Activated T-cell treated with anti-CD3 and anti-CD28 coated beads, Interleukin-2, amount 50 U/mL, for 4 hours (primary cell): ENCODE measurements around the gene SRD5A2. TPM values are rescaled to one million over a fixed set of nuclear protein-coding genes. Genes with fewer than 3 reads are reported as not detected.

Experiments
- ATAC-seq, 2 donors: fragments of 200-7000 bp; cut with Tn5 transposase; one replicate each; pipeline ENCODE4 v1.10.0; 2021
- DNase-seq: peaks from one replicate; pipeline ENCODE4 v3.0.0-alpha.2; 2020
- H3K27me3 Mint-ChIP-seq: one replicate; pipeline ENCODE4 v1.8.0; 2021; ENCODE audit warnings: low read depth, mixed read lengths
- H3K36me3 Mint-ChIP-seq: one replicate; pipeline ENCODE4 v1.8.0; 2022; ENCODE audit warnings: mixed read lengths; ENCODE audit not compliant: insufficient read depth
- H3K4me1 Mint-ChIP-seq: one replicate; pipeline ENCODE4 v1.8.0; 2021; ENCODE audit warnings: low read depth, mixed read lengths
- H3K4me3 Mint-ChIP-seq: one replicate; pipeline ENCODE4 v1.8.0; 2021; ENCODE audit warnings: mild to moderate bottlenecking, moderate library complexity, mixed read lengths
- H3K9me3 Mint-ChIP-seq: one replicate; pipeline ENCODE4 v1.8.0; 2021; ENCODE audit warnings: mixed read lengths
- total RNA-seq, 3 donors: library from RNA; stranded (reverse); gene quantifications; one replicate each; pipeline ENCODE4 v1.2.1, GENCODE V29; 2021

Gene SRD5A2
- total RNA-seq, 3 donors from 2014 or later, result not detected

DNA sequence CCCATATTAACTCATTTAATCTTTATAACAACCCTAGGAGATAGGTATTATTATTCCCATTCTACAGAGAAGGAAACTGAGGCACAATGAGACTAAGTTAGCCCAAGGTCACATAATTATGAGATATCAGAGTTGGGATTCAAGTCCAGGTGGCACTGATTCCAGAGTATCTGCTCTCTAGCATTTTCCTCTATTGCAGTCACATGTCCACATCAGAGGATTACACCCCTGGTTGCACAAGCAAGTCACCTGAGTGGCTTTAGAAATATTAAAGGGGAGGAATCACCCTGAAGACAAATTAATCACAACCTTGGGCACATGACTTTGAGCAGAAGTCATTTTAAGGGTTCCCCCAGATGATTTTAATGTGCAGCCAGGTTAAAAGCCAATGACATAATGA, 23.8 kb downstream of the SRD5A2 start:
- no peak overlapping the region for H3K4me3 Mint-ChIP-seq
- H3K27me3 Mint-ChIP-seq, result peaks cover 2% of the 10 kb centered on the region
- H3K36me3 Mint-ChIP-seq, result no peaks in the 10 kb centered on the region
- H3K9me3 Mint-ChIP-seq, result peaks cover 23% of the 10 kb centered on the region
- no peaks in the 10 kb centered on the region for H3K4me1 Mint-ChIP-seq
- no peak for ATAC-seq
- no peak for DNase-seq

DNA sequence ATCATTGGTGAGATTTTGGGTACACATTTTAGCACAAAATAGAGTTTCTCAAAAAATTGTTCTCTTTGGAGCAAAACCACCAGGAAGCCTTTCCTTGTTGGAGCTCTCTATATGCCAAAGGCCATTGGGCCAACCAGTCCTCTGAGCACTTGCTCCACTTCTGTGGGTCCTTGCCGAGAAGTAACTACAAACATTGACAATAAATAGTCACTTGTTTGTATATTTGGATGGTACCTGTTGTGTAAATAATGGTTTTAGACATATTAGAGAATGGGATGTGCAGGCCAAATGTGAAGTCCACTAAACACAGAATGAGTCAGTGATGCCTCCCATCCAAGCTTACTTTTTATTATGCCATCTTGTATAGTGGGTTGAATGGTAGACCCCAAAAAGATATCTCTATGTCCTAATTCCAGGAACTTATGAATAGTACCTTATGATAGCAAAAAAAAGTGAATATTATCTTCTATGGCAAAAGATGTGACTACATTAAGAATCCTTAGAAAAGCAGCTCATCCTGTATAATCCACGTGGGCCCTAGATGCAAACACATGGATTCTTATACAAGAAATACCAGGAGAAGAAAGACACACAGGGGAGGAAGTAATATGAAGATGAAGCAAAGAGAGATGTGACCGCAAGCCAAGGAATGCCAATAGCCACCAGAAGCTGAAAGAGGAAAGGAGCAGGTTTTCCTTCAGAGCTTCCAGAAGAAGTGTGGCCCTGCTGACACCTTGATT, 24.6 kb downstream of the SRD5A2 start:
- DNase-seq (no peak), ATAC-seq (no peak)
- H3K9me3 Mint-ChIP-seq, result peaks cover 25% of the 10 kb centered on the region
- H3K4me1 Mint-ChIP-seq, result no peaks in the 10 kb centered on the region
- H3K36me3 Mint-ChIP-seq, result no peaks in the 10 kb centered on the region
- H3K4me3 Mint-ChIP-seq, result no peak overlapping the region
- H3K27me3 Mint-ChIP-seq, result peaks cover 2% of the 10 kb centered on the region

GRCh38 chr2:31553362-31553761, 27.4 kb downstream of the SRD5A2 start:
- DNase-seq, result no peak
- ATAC-seq, result no peak
- Mint-ChIP-seq H3K4me3 (no peak overlapping the region), H3K27me3 (no peaks in the 10 kb centered on the region), H3K4me1 (no peaks in the 10 kb centered on the region), H3K9me3 (peaks cover 25% of the 10 kb centered on the region), H3K36me3 (no peaks in the 10 kb centered on the region)

DNA sequence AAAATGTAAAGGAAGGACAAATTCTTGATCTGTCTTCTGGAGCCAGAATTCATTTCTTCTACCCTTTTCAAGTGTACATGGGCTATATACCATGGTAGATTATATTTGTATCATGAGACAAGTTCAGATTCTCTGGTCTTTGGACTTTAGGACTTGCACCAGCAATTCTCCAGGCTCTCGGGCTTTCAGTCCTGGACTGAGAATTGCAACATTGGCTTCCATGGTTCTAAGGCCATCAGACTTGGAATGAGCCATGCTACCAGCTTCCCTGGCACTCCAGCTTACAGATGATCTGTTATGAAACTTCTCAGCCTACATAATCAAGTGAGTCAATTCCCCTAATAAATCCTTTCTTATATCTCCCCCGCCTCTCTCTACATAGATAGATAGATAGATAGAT, 33.3 kb downstream of the SRD5A2 start:
- ATAC-seq (no peak), DNase-seq (no peak)
- Mint-ChIP-seq H3K4me3 (no peak overlapping the region), H3K9me3 (peaks cover 24% of the 10 kb centered on the region), H3K4me1 (no peaks in the 10 kb centered on the region), H3K27me3 (no peaks in the 10 kb centered on the region), H3K36me3 (no peaks in the 10 kb centered on the region)

- peaks cover 2% of the 10 kb centered on the region for H3K27me3 Mint-ChIP-seq
- peaks cover 28% of the 10 kb centered on the region for H3K9me3 Mint-ChIP-seq
- H3K4me1 Mint-ChIP-seq, result no peaks in the 10 kb centered on the region
- H3K36me3 Mint-ChIP-seq, result no peaks in the 10 kb centered on the region
- no peak for DNase-seq
- no peak for ATAC-seq
- no peak overlapping the region for H3K4me3 Mint-ChIP-seq
Observed at GRCh38 chr2:31541853-31542252, 38.9 kb downstream of the SRD5A2 start.

- Mint-ChIP-seq H3K27me3 (peaks cover 2% of the 10 kb centered on the region), H3K9me3 (peaks cover 27% of the 10 kb centered on the region), H3K4me1 (no peaks in the 10 kb centered on the region), H3K36me3 (no peaks in the 10 kb centered on the region), H3K4me3 (no peak overlapping the region)
- no peak for ATAC-seq
- DNase-seq, result no peak
Observed at GRCh38 chr2:31539505-31539904, 41.2 kb downstream of the SRD5A2 start.

- DNase-seq (no peak), ATAC-seq (no peak)
- Mint-ChIP-seq H3K9me3 (no peaks in the 10 kb centered on the region), H3K36me3 (no peaks in the 10 kb centered on the region), H3K4me1 (no peaks in the 10 kb centered on the region), H3K4me3 (no peak overlapping the region), H3K27me3 (peaks cover 12% of the 10 kb centered on the region)
Observed at GRCh38 chr2:31535768-31536167, 45.0 kb downstream of the SRD5A2 start.

- H3K36me3 Mint-ChIP-seq, result no peaks in the 10 kb centered on the region
- ATAC-seq (no peak), DNase-seq (no peak)
- H3K9me3 Mint-ChIP-seq, result no peaks in the 10 kb centered on the region
- peaks cover 10% of the 10 kb centered on the region for H3K27me3 Mint-ChIP-seq
- no peak overlapping the region for H3K4me3 Mint-ChIP-seq
- H3K4me1 Mint-ChIP-seq, result no peaks in the 10 kb centered on the region
Observed at GRCh38 chr2:31534636-31535035, 46.1 kb downstream of the SRD5A2 start.

DNA sequence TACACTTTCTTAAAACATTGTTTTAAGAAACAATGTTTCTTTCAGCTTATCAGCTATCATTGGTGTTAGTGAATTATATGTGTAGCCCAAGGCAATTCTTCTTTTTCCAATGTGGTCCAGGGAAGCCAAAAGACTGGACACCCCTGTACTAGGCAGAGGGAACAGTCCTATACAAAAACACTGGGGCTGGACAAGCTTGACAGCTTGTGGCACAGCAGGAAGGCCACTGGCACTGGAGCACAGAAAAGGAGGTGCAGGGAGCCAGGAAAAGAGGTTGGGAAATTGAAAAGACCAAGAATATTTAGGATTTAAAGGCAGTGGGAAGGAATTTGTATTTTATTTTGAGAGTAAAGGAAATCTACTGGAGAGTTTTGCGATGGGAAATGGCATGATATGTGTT, 47.7 kb downstream of the SRD5A2 start:
- DNase-seq (no peak), ATAC-seq (no peak)
- no peaks in the 10 kb centered on the region for H3K4me1 Mint-ChIP-seq
- H3K36me3 Mint-ChIP-seq, result no peaks in the 10 kb centered on the region
- no peaks in the 10 kb centered on the region for H3K9me3 Mint-ChIP-seq
- peaks cover 10% of the 10 kb centered on the region for H3K27me3 Mint-ChIP-seq
- H3K4me3 Mint-ChIP-seq, result no peak overlapping the region

GRCh38 chr2:31531101-31531500, 49.6 kb downstream of the SRD5A2 start:
- H3K4me1 Mint-ChIP-seq, result no peaks in the 10 kb centered on the region
- DNase-seq (no peak), ATAC-seq (no peak)
- H3K9me3 Mint-ChIP-seq, result no peaks in the 10 kb centered on the region
- no peak overlapping the region for H3K4me3 Mint-ChIP-seq
- H3K36me3 Mint-ChIP-seq, result no peaks in the 10 kb centered on the region
- peaks cover 10% of the 10 kb centered on the region for H3K27me3 Mint-ChIP-seq

- H3K4me3 Mint-ChIP-seq, result no peak overlapping the region
- no peaks in the 10 kb centered on the region for H3K9me3 Mint-ChIP-seq
- no peak for ATAC-seq
Observed at GRCh38 chr2:31529256-31529655, 51.5 kb downstream of the SRD5A2 start.

GRCh38 chr2:31528823-31529222, 51.9 kb downstream of the SRD5A2 start:
- Mint-ChIP-seq H3K9me3 (no peaks in the 10 kb centered on the region), H3K4me1 (no peaks in the 10 kb centered on the region), H3K36me3 (no peaks in the 10 kb centered on the region), H3K27me3 (peaks cover 25% of the 10 kb centered on the region), H3K4me3 (no peak overlapping the region)
- ATAC-seq (no peak), DNase-seq (no peak)

More at GRCh38 chr2:31529256-31529655, 51.5 kb downstream of the SRD5A2 start:
- Mint-ChIP-seq H3K36me3 (no peaks in the 10 kb centered on the region), H3K27me3 (peaks cover 21% of the 10 kb centered on the region), H3K4me1 (no peaks in the 10 kb centered on the region)
- DNase-seq, result no peak

DNA sequence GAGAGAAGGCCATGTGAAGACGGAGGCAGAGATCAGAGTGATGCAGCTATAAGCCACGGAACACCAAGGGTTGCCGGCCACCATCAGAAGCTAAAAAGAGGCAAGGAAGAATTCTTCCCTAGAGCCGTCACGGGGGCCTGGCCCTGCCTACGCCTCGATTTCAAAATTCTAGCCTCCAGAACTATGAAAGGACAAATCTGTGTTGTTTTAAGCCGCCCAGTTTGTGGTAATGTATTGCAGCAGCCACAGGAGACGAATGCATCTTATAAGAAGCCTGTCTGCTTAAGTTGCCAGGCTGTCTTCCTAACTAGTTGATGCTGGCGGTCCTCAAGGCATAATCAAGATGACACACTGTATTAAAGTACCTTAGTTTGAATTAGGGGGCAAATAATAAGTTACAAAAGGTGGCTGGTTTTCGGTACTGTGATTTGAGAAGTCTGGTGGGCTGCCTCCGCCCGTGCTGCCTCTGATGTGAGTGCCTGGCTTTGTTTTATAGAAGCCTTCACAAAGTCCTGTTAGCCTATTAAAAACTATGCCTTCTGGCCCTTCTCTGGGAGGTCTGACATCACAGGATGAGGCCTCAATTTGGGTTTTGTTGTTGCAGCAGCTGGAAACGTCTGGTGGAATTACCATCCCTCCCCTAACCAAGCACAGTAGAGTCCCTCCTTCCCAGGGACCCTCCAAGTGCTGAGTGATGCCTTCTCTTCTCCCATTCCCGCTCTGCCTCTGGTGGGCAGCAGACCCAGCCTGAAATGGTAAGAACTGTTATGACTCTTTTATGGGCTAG, 53.6 kb downstream of the SRD5A2 start:
- no peak for ATAC-seq
- Mint-ChIP-seq H3K9me3 (no peaks in the 10 kb centered on the region), H3K27me3 (peaks cover 22% of the 10 kb centered on the region)

DNA sequence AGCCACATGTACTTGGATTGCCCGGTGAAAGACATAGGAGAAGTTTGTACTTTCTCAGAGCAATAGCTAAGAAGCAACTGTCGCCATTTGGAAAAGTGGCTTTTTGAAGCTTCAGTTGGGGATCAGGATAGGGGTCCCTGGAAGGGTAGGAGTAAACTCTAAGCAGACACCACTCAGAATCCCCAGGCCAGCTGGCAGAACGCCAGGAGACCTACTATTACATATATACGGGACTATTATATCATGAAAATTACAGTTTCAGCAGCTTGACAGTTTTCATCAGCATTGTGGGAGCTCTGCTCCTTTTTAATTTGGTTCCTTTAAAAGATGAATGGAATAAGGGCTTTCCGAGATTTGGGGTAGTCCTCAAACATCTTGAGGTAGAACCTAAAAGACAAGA, 54.9 kb downstream of the SRD5A2 start:
- no peak for ATAC-seq
- H3K4me3 Mint-ChIP-seq, result no peak overlapping the region

More for the DNA sequence above, 53.6 kb downstream of the SRD5A2 start:
- Mint-ChIP-seq H3K4me1 (no peaks in the 10 kb centered on the region), H3K4me3 (no peak overlapping the region), H3K36me3 (no peaks in the 10 kb centered on the region)
- DNase-seq, result no peak

DNA sequence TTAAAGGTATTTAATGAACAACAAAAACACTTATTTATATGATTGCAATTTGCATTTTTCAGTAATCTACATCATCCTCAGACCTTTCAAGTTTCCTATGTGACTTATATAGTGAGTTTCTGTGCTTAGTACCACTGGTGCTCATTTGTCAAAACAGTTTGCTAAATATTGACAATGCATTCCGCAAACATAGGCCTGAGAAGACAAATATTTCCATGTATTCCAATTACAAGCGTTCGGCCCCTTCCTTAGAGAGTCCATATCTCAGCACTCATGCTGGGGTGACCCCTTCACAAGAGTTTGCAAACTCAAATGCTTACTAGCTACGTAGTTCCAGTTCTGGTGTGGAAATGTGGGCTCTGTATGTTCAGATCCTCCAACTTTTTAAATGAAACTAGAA, 56.1 kb downstream of the SRD5A2 start:
- Mint-ChIP-seq H3K4me3 (no peak overlapping the region), H3K36me3 (no peaks in the 10 kb centered on the region), H3K27me3 (peaks cover 19% of the 10 kb centered on the region), H3K9me3 (no peaks in the 10 kb centered on the region), H3K4me1 (no peaks in the 10 kb centered on the region)
- DNase-seq, result no peak
- ATAC-seq, result no peak

More for the DNA sequence above, 54.9 kb downstream of the SRD5A2 start:
- DNase-seq, result no peak
- H3K36me3 Mint-ChIP-seq, result no peaks in the 10 kb centered on the region
- peaks cover 17% of the 10 kb centered on the region for H3K27me3 Mint-ChIP-seq
- H3K9me3 Mint-ChIP-seq, result no peaks in the 10 kb centered on the region
- H3K4me1 Mint-ChIP-seq, result no peaks in the 10 kb centered on the region
